Measurements from ENCODE around the gene CTSD.

DNA sequence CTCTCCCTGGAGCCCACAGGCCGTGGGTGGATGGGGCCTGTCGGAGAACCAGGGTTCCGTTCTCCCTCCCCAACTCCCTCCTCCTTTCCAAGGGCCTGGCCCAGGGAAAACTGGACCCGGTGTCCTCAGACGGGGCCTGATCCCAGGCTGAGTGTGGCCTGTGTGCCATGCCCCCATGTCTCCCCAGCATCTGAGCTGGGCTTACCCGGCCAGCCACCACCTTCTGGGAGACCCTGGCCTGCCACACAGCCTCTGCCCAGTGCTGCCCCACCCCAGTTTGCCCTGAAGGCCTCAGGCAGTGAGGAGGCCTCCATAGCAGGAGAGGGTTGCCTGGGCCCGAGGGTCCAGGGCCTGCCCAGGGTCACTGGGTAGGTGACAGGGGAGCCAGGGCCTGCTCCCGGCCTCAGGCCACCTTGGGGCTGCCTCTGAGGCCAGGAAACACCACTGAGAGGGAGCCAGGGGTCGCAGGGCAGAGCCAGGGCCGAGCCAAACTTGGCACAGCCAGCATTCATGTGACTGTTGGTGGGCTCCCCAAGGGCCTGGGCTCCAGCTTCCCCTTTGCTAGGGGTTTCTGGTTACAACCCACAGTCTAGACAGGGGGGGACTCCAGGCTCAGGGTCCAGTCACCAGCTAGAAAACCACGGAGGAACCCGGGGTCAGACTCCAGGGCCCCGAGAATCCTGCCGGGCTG, 12.7 kb downstream of the CTSD start:
- TF ChIP-seq CTCF (IDR thresholded peaks at IDR 0.05), result no peak
- TF ChIP-seq POLR2A (IDR thresholded peaks at IDR 0.05), result no peak
- TF ChIP-seq POLR2AphosphoS5 (IDR thresholded peaks at IDR 0.05), result no peak
